Measurements from ENCODE around the gene KHSRP.

Gene KHSRP

DNA sequence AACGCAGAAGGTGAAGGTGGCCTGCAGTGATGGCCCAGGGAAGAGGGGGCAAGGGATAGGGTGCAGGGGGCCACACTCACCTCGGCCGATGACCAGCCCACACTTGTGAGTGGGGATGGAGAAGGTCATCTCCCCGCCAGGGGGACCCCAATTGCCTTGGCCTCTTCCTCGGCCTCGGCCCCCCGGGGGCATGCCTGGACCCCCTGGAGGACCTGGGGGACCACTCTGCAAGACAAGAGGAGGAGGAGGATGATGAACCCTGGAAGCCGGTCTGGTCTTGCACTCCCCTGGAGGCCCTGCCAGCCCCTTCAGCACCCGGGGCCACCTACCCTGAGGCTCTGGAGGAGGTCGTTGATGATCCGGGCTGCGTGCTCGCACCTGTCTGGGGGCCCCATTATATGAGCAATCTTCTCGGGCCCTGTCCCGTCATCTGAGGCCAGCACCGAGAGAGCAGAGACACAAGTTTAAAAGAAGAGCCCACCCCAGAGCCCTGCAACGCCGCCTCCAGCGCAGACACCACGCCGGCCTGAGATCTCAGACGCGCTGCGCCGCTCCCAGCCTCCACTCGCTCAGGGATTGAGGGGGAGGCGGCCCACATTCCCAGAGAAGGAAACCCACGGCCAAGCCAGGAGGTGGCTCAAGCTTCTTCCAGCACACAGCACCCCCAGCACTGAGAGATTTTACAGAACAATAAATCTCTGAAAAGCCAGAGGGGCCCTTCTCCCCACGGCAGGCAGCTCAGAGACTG is 7.8 kb downstream of the KHSRP start:
- TF ChIP-seq, protein P1, sequence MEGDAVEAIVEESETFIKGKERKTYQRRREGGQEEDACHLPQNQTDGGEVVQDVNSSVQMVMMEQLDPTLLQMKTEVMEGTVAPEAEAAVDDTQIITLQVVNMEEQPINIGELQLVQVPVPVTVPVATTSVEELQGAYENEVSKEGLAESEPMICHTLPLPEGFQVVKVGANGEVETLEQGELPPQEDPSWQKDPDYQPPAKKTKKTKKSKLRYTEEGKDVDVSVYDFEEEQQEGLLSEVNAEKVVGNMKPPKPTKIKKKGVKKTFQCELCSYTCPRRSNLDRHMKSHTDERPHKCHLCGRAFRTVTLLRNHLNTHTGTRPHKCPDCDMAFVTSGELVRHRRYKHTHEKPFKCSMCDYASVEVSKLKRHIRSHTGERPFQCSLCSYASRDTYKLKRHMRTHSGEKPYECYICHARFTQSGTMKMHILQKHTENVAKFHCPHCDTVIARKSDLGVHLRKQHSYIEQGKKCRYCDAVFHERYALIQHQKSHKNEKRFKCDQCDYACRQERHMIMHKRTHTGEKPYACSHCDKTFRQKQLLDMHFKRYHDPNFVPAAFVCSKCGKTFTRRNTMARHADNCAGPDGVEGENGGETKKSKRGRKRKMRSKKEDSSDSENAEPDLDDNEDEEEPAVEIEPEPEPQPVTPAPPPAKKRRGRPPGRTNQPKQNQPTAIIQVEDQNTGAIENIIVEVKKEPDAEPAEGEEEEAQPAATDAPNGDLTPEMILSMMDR (IDR thresholded peaks at IDR 0.05; ENCODE audit: low read depth, low read length, missing control alignments), result no peak
- H3K27me3 ChIP-seq (replicated peaks), result no peaks in the 10 kb centered on the region
- DNase-seq, result no peak
- in situ Hi-C loops (cut with HindIII; ENCODE audit: low pct_ligation_motif_present, low sequenced_read_pairs), result no loop called here
- H3K27ac ChIP-seq, result no peak overlapping the region
- H3K4me3 ChIP-seq (ENCODE audit: low read depth, low read length), result no peak overlapping the region
- peaks cover 68% of the 10 kb centered on the region for H3K36me3 ChIP-seq (replicated peaks)

DNA sequence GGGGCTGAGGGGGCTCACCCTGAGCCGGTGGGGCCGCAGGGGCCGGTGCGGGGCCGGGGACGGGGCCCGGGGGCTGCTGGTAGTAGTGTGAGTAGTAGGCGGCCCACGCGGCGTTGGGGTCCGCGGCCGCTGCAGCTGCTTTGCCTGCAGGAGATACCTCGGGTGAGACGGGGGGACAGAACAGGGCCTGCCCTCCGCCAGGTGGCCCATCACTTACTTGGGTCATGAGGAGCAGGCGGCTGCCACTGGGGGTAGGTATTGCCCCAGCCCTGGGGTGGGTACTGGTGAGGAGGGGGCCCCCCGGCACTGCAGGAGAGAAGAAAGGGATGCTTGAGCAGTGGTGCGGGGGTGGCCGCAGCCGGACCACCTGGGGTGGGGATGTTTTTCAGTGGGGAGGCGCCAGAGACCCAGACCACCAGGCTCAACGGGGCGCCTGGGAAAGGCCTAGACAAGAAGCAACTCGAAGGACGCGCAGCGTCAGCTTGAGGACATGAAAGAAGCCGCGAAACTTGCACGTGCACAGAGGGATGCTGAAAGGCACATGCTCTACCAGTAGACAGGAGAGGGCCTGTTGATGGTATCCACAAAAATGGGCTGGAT is 8.9 kb downstream of the KHSRP start:
- DNase-seq, result no peak
- in situ Hi-C loops (cut with HindIII; ENCODE audit: low pct_ligation_motif_present, low sequenced_read_pairs), result no loop called here
- Histone ChIP-seq H3K27me3 (replicated peaks) (no peaks in the 10 kb centered on the region), H3K27ac (no peak overlapping the region), H3K4me3 (ENCODE audit: low read depth, low read length) (no peak overlapping the region), H3K36me3 (replicated peaks) (peaks cover 60% of the 10 kb centered on the region)
- TF ChIP-seq, protein P1 (IDR thresholded peaks at IDR 0.05; ENCODE audit: low read depth, low read length, missing control alignments), result no peak

DNA sequence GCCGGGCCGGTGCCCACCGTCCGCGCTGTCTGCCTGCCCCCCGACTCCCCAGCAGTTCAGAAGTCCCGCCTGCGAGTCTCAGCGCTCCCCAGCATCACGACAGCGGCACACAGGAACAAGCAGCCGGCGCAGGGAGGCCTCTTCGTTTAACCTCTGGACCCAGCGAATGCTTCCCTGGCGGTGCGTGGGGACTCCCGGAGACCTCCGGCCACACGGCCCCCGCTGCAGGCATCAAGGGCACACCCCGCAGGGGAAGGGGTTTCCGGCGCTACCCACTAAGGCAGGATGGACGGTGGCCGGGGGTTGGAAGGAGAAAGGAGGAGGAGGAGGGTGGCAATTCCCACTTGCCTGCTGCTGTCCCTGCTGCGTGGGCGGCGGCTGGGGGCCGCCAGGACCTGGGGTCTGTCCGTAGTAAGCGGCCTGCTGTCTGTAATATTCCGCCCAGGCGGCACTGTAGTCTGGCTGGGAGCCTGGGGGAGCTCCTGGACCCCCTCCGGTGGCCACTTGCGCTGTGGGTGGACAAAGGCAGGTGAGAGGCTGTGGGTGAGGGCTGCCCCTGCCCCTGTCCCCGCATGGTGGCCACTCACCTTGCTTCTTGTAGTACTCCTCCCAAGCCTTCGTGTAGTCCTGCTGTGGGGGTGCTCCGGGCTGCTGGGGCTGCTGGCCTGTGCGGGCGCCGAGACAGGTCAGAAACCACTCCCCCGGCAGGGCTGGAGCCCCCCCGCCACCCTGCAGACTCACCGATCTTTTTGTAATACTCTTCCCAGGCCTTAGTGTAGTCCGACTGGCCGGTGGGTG is 9.6 kb downstream of the KHSRP start:
- in situ Hi-C loops (cut with HindIII; ENCODE audit: low pct_ligation_motif_present, low sequenced_read_pairs), result no loop called here
- DNase-seq, result no peak
- Histone ChIP-seq H3K36me3 (replicated peaks) (peaks cover 56% of the 10 kb centered on the region), H3K27ac (no peak overlapping the region), H3K27me3 (replicated peaks) (no peaks in the 10 kb centered on the region), H3K4me3 (ENCODE audit: low read depth, low read length) (no peak overlapping the region)
- TF ChIP-seq, protein P1 (IDR thresholded peaks at IDR 0.05; ENCODE audit: low read depth, low read length, missing control alignments), result no peak

DNA sequence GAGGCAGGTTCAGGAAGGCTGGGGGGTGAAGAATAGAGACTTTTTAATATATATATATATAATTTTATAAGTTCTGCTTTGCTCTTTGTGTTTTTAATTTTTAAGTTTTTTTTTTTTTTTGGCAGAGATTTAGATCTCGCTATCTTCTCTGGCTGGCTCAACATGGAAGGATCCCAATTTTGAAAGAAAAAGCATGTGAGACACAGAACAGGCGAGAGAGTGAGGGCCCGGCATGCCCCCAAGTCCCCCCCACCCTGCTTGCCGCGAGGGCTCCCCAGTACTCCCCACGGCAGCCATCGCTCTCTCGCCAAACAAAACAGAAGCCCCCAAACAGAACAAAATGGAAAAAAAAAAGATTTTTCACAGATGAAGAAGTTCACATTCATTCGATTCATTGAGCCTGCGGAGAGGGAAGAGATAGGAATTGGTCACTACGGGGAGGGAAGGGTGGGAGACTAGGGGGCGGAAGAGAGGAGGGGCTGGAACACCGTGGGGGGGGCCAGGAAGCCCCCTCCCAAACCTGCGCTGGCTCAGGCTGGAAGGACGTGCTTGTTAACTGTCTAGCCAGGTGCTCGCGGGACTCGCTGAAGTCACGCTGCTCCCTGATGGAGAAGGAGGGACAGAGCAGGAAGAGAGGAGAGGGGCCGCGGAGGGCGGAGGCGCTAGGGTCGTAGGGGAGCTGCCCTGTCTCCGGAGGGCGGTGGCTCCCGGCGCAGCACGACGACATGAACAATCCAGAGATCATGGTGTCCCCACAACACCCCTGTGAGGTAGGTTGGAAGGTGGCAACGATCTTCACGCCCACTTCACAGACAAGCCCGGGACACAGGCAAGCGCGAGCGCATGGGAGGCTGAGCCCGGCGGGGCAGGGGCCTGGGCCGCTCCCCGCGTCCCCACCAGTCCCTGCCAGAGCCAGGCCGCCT is 10.6 kb downstream of the KHSRP start:
- Histone ChIP-seq H3K27ac (no peak overlapping the region), H3K4me3 (ENCODE audit: low read depth, low read length) (no peak overlapping the region), H3K27me3 (replicated peaks) (no peaks in the 10 kb centered on the region), H3K36me3 (replicated peaks) (peaks cover 49% of the 10 kb centered on the region)
- in situ Hi-C loops (cut with HindIII; ENCODE audit: low pct_ligation_motif_present, low sequenced_read_pairs), result no loop called here
- DNase-seq, result no peak
- TF ChIP-seq, protein P1 (IDR thresholded peaks at IDR 0.05; ENCODE audit: low read depth, low read length, missing control alignments), result no peak

DNA sequence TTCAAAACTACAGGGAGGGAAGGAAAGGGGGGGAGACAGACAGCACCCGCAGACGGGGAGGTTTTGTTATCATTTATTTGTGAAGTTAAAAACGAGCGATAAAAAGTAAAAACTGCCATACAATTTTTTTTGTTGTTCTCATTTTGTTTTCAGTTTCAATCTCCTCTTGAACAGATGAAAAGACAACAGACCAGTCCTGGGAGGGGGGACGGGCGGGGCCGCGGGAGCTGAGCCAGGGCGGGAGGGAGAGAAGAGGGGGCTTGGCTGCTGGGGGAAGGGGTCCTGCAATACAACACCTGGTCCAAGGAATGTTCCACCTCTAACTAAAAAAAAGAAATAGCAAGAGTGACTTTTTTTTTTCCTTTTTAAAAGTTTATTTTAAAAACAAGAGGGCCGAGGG is 11.3 kb downstream of the KHSRP start:
- no peak overlapping the region for H3K4me3 ChIP-seq (ENCODE audit: low read depth, low read length)
- peaks cover 43% of the 10 kb centered on the region for H3K36me3 ChIP-seq (replicated peaks)
- H3K27ac ChIP-seq, result no peak overlapping the region
- no peak for DNase-seq
- in situ Hi-C loops (cut with HindIII; ENCODE audit: low pct_ligation_motif_present, low sequenced_read_pairs), result no loop called here
- TF ChIP-seq, protein P1 (IDR thresholded peaks at IDR 0.05; ENCODE audit: low read depth, low read length, missing control alignments), result no peak
- H3K27me3 ChIP-seq (replicated peaks), result no peaks in the 10 kb centered on the region
